ENCODE measurements around the gene GDPD4.

Gene GDPD4, protein sequence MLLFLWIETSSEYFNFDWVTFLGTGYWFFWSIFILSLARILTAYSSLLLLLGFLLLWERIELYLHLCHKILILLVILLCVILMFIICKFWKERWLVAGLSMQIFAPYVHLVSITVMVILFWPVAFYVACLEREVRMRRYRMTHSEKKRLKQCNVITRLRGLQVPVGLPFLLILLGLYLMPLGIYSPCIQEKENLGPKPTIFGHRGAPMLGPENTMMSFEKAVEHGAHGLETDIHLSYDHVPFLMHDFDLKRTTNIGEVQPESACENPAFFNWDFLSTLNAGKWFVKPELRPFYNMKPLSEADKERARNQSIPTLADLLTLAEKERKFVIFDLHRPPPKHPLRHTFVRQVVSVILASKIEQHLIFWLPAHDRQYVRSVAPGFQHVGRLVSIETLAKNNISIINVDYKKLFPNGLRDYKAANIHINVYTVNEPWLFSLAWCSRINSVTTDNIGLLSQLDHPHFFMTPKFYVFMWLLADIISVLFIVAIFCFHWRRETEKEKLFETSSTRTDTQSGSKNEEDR

DNA sequence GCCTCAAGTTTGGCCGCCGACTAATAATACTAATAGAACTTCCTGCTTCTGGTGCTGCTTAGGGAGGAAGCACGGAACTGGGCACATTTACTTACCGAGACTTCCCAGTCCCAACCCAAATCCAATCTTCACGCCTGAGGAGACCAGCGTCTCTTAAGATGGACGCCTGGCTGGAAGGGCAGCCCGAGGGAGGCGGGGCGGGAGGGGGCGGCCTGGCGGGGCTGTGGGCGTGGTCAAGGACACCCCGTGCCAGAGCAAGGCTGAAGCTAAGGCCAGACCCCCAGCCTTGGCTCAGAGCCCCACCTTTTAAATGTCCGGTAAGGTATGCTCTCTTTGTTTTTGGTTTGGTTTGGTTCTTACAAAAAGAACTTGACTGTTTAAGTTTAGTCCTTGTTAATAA is at the start of gene GDPD4:
Gene GDPD4 (minus strand): TSS at position 177 of the 400 bp plus-strand sequence. CDS start 16,549 bp downstream, outside the sequence.
- in situ Hi-C loops (cut with HindIII; ENCODE audit: low pct_unique_long_range_greater_than_20kb, low sequenced_read_pairs): no loop called here
- no peak for DNase-seq (ENCODE audit: low read depth in 1 of 2, low spot score in 1 of 2)
- no peak for TF ChIP-seq JUND (IDR thresholded peaks at IDR 0.05; ENCODE audit: low read depth)

- no peak for DNase-seq (ENCODE audit: low read depth in 1 of 2, low spot score in 1 of 2)
- in situ Hi-C loops (cut with HindIII; ENCODE audit: low pct_unique_long_range_greater_than_20kb, low sequenced_read_pairs): no loop called here
- no peak for TF ChIP-seq JUND (IDR thresholded peaks at IDR 0.05; ENCODE audit: low read depth)
These were observed 46.5 kb upstream of the GDPD4 start for GRCh38 chr11:77347948-77348347.

- no peak for DNase-seq (ENCODE audit: low read depth in 1 of 2, low spot score in 1 of 2)
- in situ Hi-C loops (cut with HindIII; ENCODE audit: low pct_unique_long_range_greater_than_20kb, low sequenced_read_pairs): no loop called here
- TF ChIP-seq JUND (IDR thresholded peaks at IDR 0.05; ENCODE audit: low read depth): no peak
These were observed 45.6 kb upstream of the GDPD4 start for GRCh38 chr11:77346906-77347603.

GRCh38 chr11:77345621-77346020 is 44.1 kb upstream of the GDPD4 start:
- no peak for TF ChIP-seq JUND (IDR thresholded peaks at IDR 0.05; ENCODE audit: low read depth)
- in situ Hi-C loops (cut with HindIII; ENCODE audit: low pct_unique_long_range_greater_than_20kb, low sequenced_read_pairs): no loop called here
- DNase-seq (ENCODE audit: low read depth in 1 of 2, low spot score in 1 of 2): no peak

GRCh38 chr11:77340501-77340900 is 39.0 kb upstream of the GDPD4 start:
- DNase-seq (ENCODE audit: low read depth in 1 of 2, low spot score in 1 of 2): no peak
- in situ Hi-C loops (cut with HindIII; ENCODE audit: low pct_unique_long_range_greater_than_20kb, low sequenced_read_pairs): no loop called here
- no peak for TF ChIP-seq JUND (IDR thresholded peaks at IDR 0.05; ENCODE audit: low read depth)

DNA sequence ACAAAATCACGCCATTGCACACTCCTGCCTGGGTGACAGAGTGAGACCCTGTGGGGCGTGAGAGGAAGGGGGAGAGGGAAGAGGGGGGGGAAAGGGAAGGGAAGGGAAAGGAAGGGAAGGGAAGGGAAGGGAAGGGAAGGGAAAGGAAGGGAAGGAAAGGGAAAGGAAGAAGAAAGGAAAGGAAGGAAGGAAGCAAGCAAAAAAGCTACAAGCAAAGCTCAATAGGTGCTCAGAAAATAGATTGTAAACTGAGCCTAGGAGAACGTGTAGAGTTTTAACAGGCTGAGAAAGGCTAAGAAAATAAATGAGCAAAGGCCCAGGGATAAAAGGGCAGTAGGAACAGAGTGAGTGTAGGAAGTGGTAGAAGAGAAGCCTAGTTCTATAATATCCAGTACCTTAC is 30.8 kb upstream of the GDPD4 start:
- no peak for DNase-seq (ENCODE audit: low read depth in 1 of 2, low spot score in 1 of 2)
- no peak for TF ChIP-seq JUND (IDR thresholded peaks at IDR 0.05; ENCODE audit: low read depth)
- in situ Hi-C loops (cut with HindIII; ENCODE audit: low pct_unique_long_range_greater_than_20kb, low sequenced_read_pairs): no loop called here

GRCh38 chr11:77325159-77325558 is 23.7 kb upstream of the GDPD4 start:
- in situ Hi-C loops (cut with HindIII; ENCODE audit: low pct_unique_long_range_greater_than_20kb, low sequenced_read_pairs): no loop called here
- DNase-seq (ENCODE audit: low read depth in 1 of 2, low spot score in 1 of 2): no peak
- no peak for TF ChIP-seq JUND (IDR thresholded peaks at IDR 0.05; ENCODE audit: low read depth)

GRCh38 chr11:77324508-77324907 is 23.0 kb upstream of the GDPD4 start:
- DNase-seq (ENCODE audit: low read depth in 1 of 2, low spot score in 1 of 2): no peak
- in situ Hi-C loops (cut with HindIII; ENCODE audit: low pct_unique_long_range_greater_than_20kb, low sequenced_read_pairs): no loop called here
- TF ChIP-seq JUND (IDR thresholded peaks at IDR 0.05; ENCODE audit: low read depth): no peak

- no peak for TF ChIP-seq JUND (IDR thresholded peaks at IDR 0.05; ENCODE audit: low read depth)
- in situ Hi-C loops (cut with HindIII; ENCODE audit: low pct_unique_long_range_greater_than_20kb, low sequenced_read_pairs): no loop called here
- DNase-seq (ENCODE audit: low read depth in 1 of 2, low spot score in 1 of 2): no peak
These were observed 21.6 kb upstream of the GDPD4 start for GRCh38 chr11:77322926-77323590.

GRCh38 chr11:77322506-77322905 is 21.0 kb upstream of the GDPD4 start:
- no peak for TF ChIP-seq JUND (IDR thresholded peaks at IDR 0.05; ENCODE audit: low read depth)
- DNase-seq (ENCODE audit: low read depth in 1 of 2, low spot score in 1 of 2): no peak
- in situ Hi-C loops (cut with HindIII; ENCODE audit: low pct_unique_long_range_greater_than_20kb, low sequenced_read_pairs): no loop called here

- in situ Hi-C loops (cut with HindIII; ENCODE audit: low pct_unique_long_range_greater_than_20kb, low sequenced_read_pairs): no loop called here
- no peak for DNase-seq (ENCODE audit: low read depth in 1 of 2, low spot score in 1 of 2)
- TF ChIP-seq JUND (IDR thresholded peaks at IDR 0.05; ENCODE audit: low read depth): no peak
These were observed 18.9 kb upstream of the GDPD4 start for GRCh38 chr11:77320351-77320750.

GRCh38 chr11:77318600-77318999 is 17.1 kb upstream of the GDPD4 start:
- no peak for TF ChIP-seq JUND (IDR thresholded peaks at IDR 0.05; ENCODE audit: low read depth)
- DNase-seq (ENCODE audit: low read depth in 1 of 2, low spot score in 1 of 2): no peak
- in situ Hi-C loops (cut with HindIII; ENCODE audit: low pct_unique_long_range_greater_than_20kb, low sequenced_read_pairs): no loop called here
